Neutrophil (primary cell): ENCODE data around the gene TSPAN3.

Experiments used
- H3K27ac ChIP-seq: fragments of 200-600 bp; sonication (generic); 2 replicates; pipeline ENCODE4 v1.5.1; 2016; ENCODE audit warnings: mild to moderate bottlenecking, moderate library complexity
- H3K27me3 ChIP-seq: fragments of 200-600 bp; sonication (generic); 2 replicates; pipeline ENCODE4 v1.6.0; 2016; ENCODE audit warnings: mild to moderate bottlenecking
- H3K36me3 ChIP-seq: fragments of 200-600 bp; sonication (generic); 2 replicates; pipeline ENCODE4 v1.5.1; 2017
- H3K4me1 ChIP-seq, 2 experiments: fragments of 200-600 bp in 1 of 2; sonication (generic) in 1 of 2; 1 replicate in 1 of 2; 2 replicates in 1 of 2; pipeline versions ENCODE4 v1.5.1 to v1.6.1; 2013 to 2016; ENCODE audit warnings: low read depth in 1 of 2, low read length in 1 of 2, mild to moderate bottlenecking in 1 of 2, moderate library complexity in 1 of 2; ENCODE audit not compliant: control insufficient read depth in 1 of 2, insufficient read depth in 1 of 2
- H3K4me3 ChIP-seq, 2 experiments: fragments of 200-600 bp in 1 of 2; sonication (generic) in 1 of 2; 1 replicate in 1 of 2; 2 replicates in 1 of 2; pipeline ENCODE4 v1.5.1; 2013 to 2016; ENCODE audit warnings: low read depth in 1 of 2, low read length in 1 of 2, mild to moderate bottlenecking in 1 of 2, moderate library complexity in 1 of 2
- H3K9me3 ChIP-seq: fragments of 200-600 bp; sonication (generic); 2 replicates; pipeline ENCODE4 v1.5.1; 2016
- CTCF ChIP-seq: fragments of 200-600 bp; sonication (generic); IDR thresholded peaks from 2 replicates; pipeline ENCODE4 v1.5.1; 2016; ENCODE audit warnings: antibody characterized with exemption

The TSPAN3 gene

GRCh38 chr15:77033417-77033728 lies 37.5 kb downstream of the TSPAN3 start:
- H3K9me3 ChIP-seq, result no peaks in the 10 kb centered on the region
- no peaks in the 10 kb centered on the region for H3K27me3 ChIP-seq
- H3K4me3 ChIP-seq, result no peak overlapping the region
- peaks cover 96% of the 10 kb centered on the region for H3K36me3 ChIP-seq
- no peaks in the 10 kb centered on the region for H3K4me1 ChIP-seq
- peak overlapping the region; percentile 69 for H3K27ac ChIP-seq
- no peak for TF ChIP-seq CTCF

GRCh38 chr15:77032647-77033416 lies 38.1 kb downstream of the TSPAN3 start:
- no peaks in the 10 kb centered on the region for H3K9me3 ChIP-seq
- H3K27me3 ChIP-seq, result no peaks in the 10 kb centered on the region
- no peak for TF ChIP-seq CTCF
- peaks cover 100% of the 10 kb centered on the region for H3K36me3 ChIP-seq
- no peak overlapping the region for H3K4me3 ChIP-seq
- no peaks in the 10 kb centered on the region for H3K4me1 ChIP-seq
- peak overlapping the region; percentile 69 for H3K27ac ChIP-seq

GRCh38 chr15:77032052-77032646 lies 38.8 kb downstream of the TSPAN3 start:
- Histone ChIP-seq H3K4me3 (no peak overlapping the region), H3K36me3 (peaks cover 100% of the 10 kb centered on the region), H3K27ac (peak overlapping the region; percentile 69), H3K27me3 (no peaks in the 10 kb centered on the region), H3K4me1 (no peaks in the 10 kb centered on the region), H3K9me3 (no peaks in the 10 kb centered on the region)
- TF ChIP-seq CTCF, result no peak

GRCh38 chr15:77031376-77032050 lies 39.4 kb downstream of the TSPAN3 start:
- peak overlapping the region; percentile 69 for H3K27ac ChIP-seq
- peaks cover 100% of the 10 kb centered on the region for H3K36me3 ChIP-seq
- H3K4me3 ChIP-seq, result no peak overlapping the region

GRCh38 chr15:77030928-77031375 lies 40.0 kb downstream of the TSPAN3 start:
- H3K27me3 ChIP-seq, result no peaks in the 10 kb centered on the region
- H3K9me3 ChIP-seq, result no peaks in the 10 kb centered on the region
- TF ChIP-seq CTCF, result no peak
- peaks cover 100% of the 10 kb centered on the region for H3K36me3 ChIP-seq
- no peaks in the 10 kb centered on the region for H3K4me1 ChIP-seq
- peak overlapping the region; percentile 69 for H3K27ac ChIP-seq
- no peak overlapping the region for H3K4me3 ChIP-seq

More at GRCh38 chr15:77031376-77032050, 39.4 kb downstream of the TSPAN3 start:
- Histone ChIP-seq H3K9me3 (no peaks in the 10 kb centered on the region), H3K27me3 (no peaks in the 10 kb centered on the region), H3K4me1 (no peaks in the 10 kb centered on the region)
- no peak for TF ChIP-seq CTCF
